ENCODE measurements around the gene BDKRB1.
"Not testable (repeated sequence)": the region's sequence is repeated elsewhere in the genome, so short reads cannot be mapped to it uniquely, and the experiment has no call there.

BDKRB1 gene

GRCh38 chr14:96235426-96235825 is 20.6 kb upstream of the BDKRB1 start:
- DNase-seq (ENCODE audit: low read depth): no peak

- no peak for DNase-seq (ENCODE audit: low read depth)
Measured at GRCh38 chr14:96237641-96238040, 18.4 kb upstream of the BDKRB1 start.

- no peak for DNase-seq (ENCODE audit: low read depth)
Measured at GRCh38 chr14:96238676-96239265, 17.2 kb upstream of the BDKRB1 start.

- no peak for DNase-seq (ENCODE audit: low read depth)
Measured at GRCh38 chr14:96239711-96240141, 16.3 kb upstream of the BDKRB1 start.

- no peak for DNase-seq (ENCODE audit: low read depth)
Measured at GRCh38 chr14:96240641-96241040, 15.4 kb upstream of the BDKRB1 start.

GRCh38 chr14:96242126-96242525 is 13.9 kb upstream of the BDKRB1 start:
- DNase-seq (ENCODE audit: low read depth): no peak

GRCh38 chr14:96243785-96244184 is 12.2 kb upstream of the BDKRB1 start:
- DNase-seq (ENCODE audit: low read depth): no peak

GRCh38 chr14:96245074-96245473 is 10.9 kb upstream of the BDKRB1 start:
- DNase-seq (ENCODE audit: low read depth): not testable (repeated sequence)

GRCh38 chr14:96245710-96246538 is 10.1 kb upstream of the BDKRB1 start:
- DNase-seq (ENCODE audit: low read depth): no peak

GRCh38 chr14:96246539-96246847 is 9.5 kb upstream of the BDKRB1 start:
- DNase-seq (ENCODE audit: low read depth): no peak

GRCh38 chr14:96247031-96247430 is 9.0 kb upstream of the BDKRB1 start:
- DNase-seq (ENCODE audit: low read depth): no peak

- DNase-seq (ENCODE audit: low read depth): no peak
Measured at GRCh38 chr14:96249029-96249428, 7.0 kb upstream of the BDKRB1 start.

- DNase-seq (ENCODE audit: low read depth): no peak
Measured at GRCh38 chr14:96250485-96250884, 5.5 kb upstream of the BDKRB1 start.

GRCh38 chr14:96251656-96252155 is 4.3 kb upstream of the BDKRB1 start:
- no peak for DNase-seq (ENCODE audit: low read depth)

GRCh38 chr14:96252323-96252998 is 3.5 kb upstream of the BDKRB1 start:
- DNase-seq (ENCODE audit: low read depth): no peak

- no peak for DNase-seq (ENCODE audit: low read depth)
Measured at GRCh38 chr14:96252999-96253539, 2.9 kb upstream of the BDKRB1 start.

- no peak for DNase-seq (ENCODE audit: low read depth)
Measured at GRCh38 chr14:96254687-96255086, 1.3 kb upstream of the BDKRB1 start.

GRCh38 chr14:96256407-96256806 is 397 bp downstream of the BDKRB1 start:
- no peak for DNase-seq (ENCODE audit: low read depth)

- no peak for DNase-seq (ENCODE audit: low read depth)
Measured at GRCh38 chr14:96257056-96257455, 1.0 kb downstream of the BDKRB1 start.

GRCh38 chr14:96257900-96258299 is 1.9 kb downstream of the BDKRB1 start:
- DNase-seq (ENCODE audit: low read depth): no peak

- no peak for DNase-seq (ENCODE audit: low read depth)
Measured at GRCh38 chr14:96260341-96260821, 4.4 kb downstream of the BDKRB1 start.

GRCh38 chr14:96261053-96261452 is 5.0 kb downstream of the BDKRB1 start:
- no peak for DNase-seq (ENCODE audit: low read depth)
